Activated CD4-positive, alpha-beta T cell treated with anti-CD3 and anti-CD28 coated beads, Interleukin-2, amount 10 ng/mL, durations not matched to agents 7 days and 5 days (primary cell): ENCODE measurements around the gene KSR1. TPM values are rescaled to one million over a fixed set of nuclear protein-coding genes. Genes with fewer than 3 reads are reported as not detected.
A peak's percentile ranks its signal among the peaks of the same experiment; 100 is the strongest.

ENCODE experiments used
- CTCF ChIA-PET: fragments of 350-600 bp; sonication (Branson Sonifier 250); formaldehyde crosslinking; loops from one replicate; lab custom pipeline; 2021; ENCODE audit warnings: antibody characterized with exemption; lab: Charles Lee
- POLR2A ChIA-PET: fragments of 350-600 bp; sonication (Branson Sonifier 250); formaldehyde crosslinking; loops from one replicate; lab custom pipeline; 2021; ENCODE audit warnings: antibody characterized with exemption; lab: Charles Lee
- DNase-seq: peaks from one replicate; pipeline ENCODE4 v3.0.0-alpha.2; 2020
- H3K27ac Mint-ChIP-seq: one replicate; pipeline ENCODE4 v1.8.0; 2021; ENCODE audit warnings: mild to moderate bottlenecking, moderate library complexity, mixed read lengths
- H3K27me3 Mint-ChIP-seq: one replicate; pipeline ENCODE4 v1.8.0; 2021; ENCODE audit warnings: mixed read lengths
- H3K36me3 Mint-ChIP-seq: one replicate; pipeline ENCODE4 v1.8.0; 2021; ENCODE audit warnings: low read depth, mixed read lengths
- H3K4me1 Mint-ChIP-seq: one replicate; pipeline ENCODE4 v1.8.0; 2021; ENCODE audit warnings: mixed read lengths
- H3K4me3 Mint-ChIP-seq: one replicate; pipeline ENCODE4 v1.8.0; 2021; ENCODE audit warnings: mild to moderate bottlenecking, moderate library complexity, mixed read lengths
- H3K9me3 Mint-ChIP-seq: one replicate; pipeline ENCODE4 v1.8.0; 2021; ENCODE audit warnings: mixed read lengths
- total RNA-seq, 2 experiments: library from RNA; stranded (reverse); gene quantifications; one replicate each; pipeline ENCODE4 v1.2.3, GENCODE V29; 2021

The KSR1 gene
- total RNA-seq, 2 experiments from 2014 or later, result 43.1 to 45.7 TPM

DNA sequence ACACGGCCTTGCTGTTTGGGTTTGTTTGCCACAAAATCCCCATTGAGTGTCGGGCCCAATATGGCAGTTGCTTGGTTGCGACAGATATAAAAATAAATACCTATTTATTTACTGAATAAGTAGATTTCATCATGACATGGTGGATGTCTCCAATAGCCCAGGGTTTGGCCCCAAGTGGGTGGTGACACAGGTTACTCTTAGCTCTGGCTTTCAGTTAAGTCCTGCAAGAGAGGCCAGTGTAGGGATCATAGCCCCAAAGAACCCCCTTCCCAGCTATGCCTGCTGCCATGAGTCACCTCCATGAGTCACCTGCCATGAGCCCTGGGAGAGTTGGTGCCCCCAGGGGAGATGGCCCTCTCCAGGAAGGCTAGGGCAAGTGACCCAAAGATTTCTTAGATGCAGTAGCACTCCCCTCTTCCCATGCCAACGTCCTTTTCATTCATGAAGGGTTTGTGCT is 96.1 kb downstream of the KSR1 start:
- CTCF ChIA-PET, result interaction anchor here (0.6 to 2.3 kb wide), 5 partner anchors 11 to 198 kb away, joined by 3 to 11 read pairs (median 3); no protein-coding TSS in a partner anchor
- no peak for DNase-seq
- Mint-ChIP-seq H3K9me3 (no peaks in the 10 kb centered on the region), H3K4me3 (no peak overlapping the region), H3K36me3 (peaks cover 9% of the 10 kb centered on the region), H3K27ac (no peak overlapping the region), H3K4me1 (peaks cover 27% of the 10 kb centered on the region), H3K27me3 (no peaks in the 10 kb centered on the region)
- POLR2A ChIA-PET, result no interaction called here

DNA sequence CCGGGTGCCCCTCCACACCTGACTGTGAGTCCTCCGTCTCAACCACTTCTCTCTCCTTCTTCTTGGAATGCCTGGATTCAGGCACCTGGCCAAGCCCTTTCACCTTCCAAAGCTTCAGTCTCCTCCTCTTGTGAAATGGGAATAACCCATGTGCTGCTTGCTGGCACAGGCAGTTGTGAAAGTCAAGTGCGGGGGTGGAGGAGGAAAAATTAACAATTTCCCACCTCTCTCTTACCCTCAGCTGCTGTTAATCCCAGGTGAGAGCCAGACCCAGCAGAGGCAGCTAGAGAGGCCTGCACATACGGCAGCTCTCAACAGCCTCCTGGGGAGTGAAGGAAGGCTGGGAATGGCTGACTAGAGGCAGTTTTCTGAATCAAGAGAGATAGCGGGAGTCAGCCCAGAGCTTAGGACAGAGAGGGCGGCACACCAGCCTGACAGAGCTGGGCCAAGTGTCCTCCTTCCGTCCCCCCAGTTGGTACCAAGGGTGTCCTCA is 96.8 kb downstream of the KSR1 start:
- ChIA-PET CTCF (interaction anchor here (0.6 to 2.3 kb wide), 5 partner anchors 10 to 199 kb away, joined by 3 to 11 read pairs (median 3); no protein-coding TSS in a partner anchor), POLR2A (no interaction called here)
- H3K9me3 Mint-ChIP-seq, result no peaks in the 10 kb centered on the region
- no peaks in the 10 kb centered on the region for H3K27me3 Mint-ChIP-seq
- no peak overlapping the region for H3K27ac Mint-ChIP-seq
- peaks cover 25% of the 10 kb centered on the region for H3K4me1 Mint-ChIP-seq
- H3K4me3 Mint-ChIP-seq, result no peak overlapping the region
- peaks cover 9% of the 10 kb centered on the region for H3K36me3 Mint-ChIP-seq
- DNase-seq, result no peak

DNA sequence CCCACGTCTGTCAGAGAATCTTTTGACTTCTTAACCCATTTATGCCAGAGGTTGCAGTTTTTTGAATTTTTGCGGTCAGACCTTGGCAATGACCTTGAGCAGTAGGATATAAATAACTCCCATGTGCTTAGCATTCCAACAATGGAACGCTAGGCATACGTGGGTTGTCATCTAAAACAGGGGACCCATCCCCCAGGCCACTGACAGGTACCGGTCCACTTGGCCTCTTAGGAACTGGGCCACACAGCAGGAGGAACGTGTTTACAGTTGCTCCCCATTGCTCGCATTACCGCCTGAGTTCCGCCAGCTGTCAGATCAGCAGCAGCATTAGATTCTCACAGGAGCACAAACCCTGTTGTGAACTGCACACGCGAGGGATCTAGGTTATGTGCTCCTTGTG is 97.9 kb downstream of the KSR1 start:
- H3K4me1 Mint-ChIP-seq, result peaks cover 25% of the 10 kb centered on the region
- no peak for DNase-seq
- POLR2A ChIA-PET, result no interaction called here
- H3K27ac Mint-ChIP-seq, result no peak overlapping the region
- H3K9me3 Mint-ChIP-seq, result no peaks in the 10 kb centered on the region
- no peak overlapping the region for H3K4me3 Mint-ChIP-seq
- H3K27me3 Mint-ChIP-seq, result no peaks in the 10 kb centered on the region
- H3K36me3 Mint-ChIP-seq, result peaks cover 11% of the 10 kb centered on the region
- CTCF ChIA-PET, result interaction anchor here (2.3 kb wide), 1 partner anchor 9 kb away, joined by 11 read pairs; no protein-coding TSS in a partner anchor

DNA sequence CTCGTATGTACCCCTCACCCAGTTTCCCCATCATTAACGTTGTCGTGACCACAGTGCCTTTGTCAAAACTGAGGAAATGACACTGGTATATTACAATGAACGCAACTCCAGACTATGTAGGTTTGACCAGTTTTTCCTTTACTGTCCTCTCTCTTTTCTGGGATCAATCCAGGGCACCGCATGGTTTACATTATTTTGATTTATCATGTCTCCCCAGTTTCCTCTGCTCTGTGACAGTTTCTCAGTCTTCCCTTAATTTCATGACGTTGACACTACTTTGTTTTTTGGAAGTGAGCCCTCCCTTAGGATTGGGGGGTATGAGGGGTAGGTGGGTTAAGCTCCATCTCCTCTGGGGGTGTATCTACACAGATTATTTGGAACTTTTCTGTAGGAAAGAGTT is 98.7 kb downstream of the KSR1 start:
- no peak for DNase-seq
- ChIA-PET CTCF (interaction anchor here (0.7 kb wide), 1 partner anchor 9 kb away, joined by 3 read pairs; no protein-coding TSS in a partner anchor), POLR2A (no interaction called here)
- no peak overlapping the region for H3K27ac Mint-ChIP-seq
- H3K4me1 Mint-ChIP-seq, result peaks cover 25% of the 10 kb centered on the region
- no peaks in the 10 kb centered on the region for H3K9me3 Mint-ChIP-seq
- peaks cover 16% of the 10 kb centered on the region for H3K36me3 Mint-ChIP-seq
- H3K27me3 Mint-ChIP-seq, result no peaks in the 10 kb centered on the region
- no peak overlapping the region for H3K4me3 Mint-ChIP-seq

DNA sequence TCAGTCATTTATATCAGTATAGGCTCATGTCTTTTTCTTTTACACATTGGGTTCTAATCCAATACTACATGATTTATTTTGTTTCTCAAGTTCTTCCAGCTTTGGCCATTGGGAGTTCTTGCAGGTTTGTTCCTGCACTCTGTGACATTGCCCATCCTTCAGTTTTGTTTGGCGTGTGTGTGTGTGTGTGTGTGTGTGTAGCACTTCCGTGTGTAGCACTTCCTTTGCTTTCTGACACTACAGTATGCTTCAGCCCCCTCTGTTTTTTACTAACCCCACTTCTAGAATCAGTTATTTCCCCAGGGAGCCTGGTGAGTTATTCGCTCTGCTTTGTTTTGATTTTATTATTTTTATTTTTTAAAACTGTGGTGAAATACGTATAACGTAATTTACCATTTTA is 99.1 kb downstream of the KSR1 start:
- H3K27me3 Mint-ChIP-seq, result no peaks in the 10 kb centered on the region
- H3K4me3 Mint-ChIP-seq, result no peak overlapping the region
- peaks cover 25% of the 10 kb centered on the region for H3K4me1 Mint-ChIP-seq
- no peak overlapping the region for H3K27ac Mint-ChIP-seq
- DNase-seq, result no peak
- no peaks in the 10 kb centered on the region for H3K9me3 Mint-ChIP-seq
- ChIA-PET POLR2A (no interaction called here), CTCF (interaction anchor here (0.7 kb wide), 1 partner anchor 10 kb away, joined by 3 read pairs; no protein-coding TSS in a partner anchor)
- H3K36me3 Mint-ChIP-seq, result peaks cover 18% of the 10 kb centered on the region

DNA sequence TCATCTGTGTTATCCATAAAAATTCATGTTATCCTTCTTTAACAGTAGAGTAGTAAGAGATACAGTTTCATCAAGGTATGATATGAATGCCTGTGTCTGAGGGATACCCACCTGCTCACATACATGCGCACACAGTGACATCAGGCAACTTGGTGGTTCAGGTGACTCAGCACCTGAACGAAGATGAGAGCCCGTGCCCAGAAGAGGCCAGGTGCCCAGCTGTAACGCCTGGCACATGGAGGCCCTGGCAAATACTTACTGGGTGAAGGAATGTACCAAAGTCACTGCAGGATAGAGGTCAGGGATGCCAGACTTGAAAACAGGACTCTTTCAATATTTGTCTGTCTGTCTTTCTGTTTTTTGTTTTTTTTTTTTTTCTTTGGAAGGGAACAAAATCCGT is 102.1 kb downstream of the KSR1 start:
- H3K27ac Mint-ChIP-seq, result no peak overlapping the region
- H3K4me1 Mint-ChIP-seq, result peaks cover 19% of the 10 kb centered on the region
- H3K9me3 Mint-ChIP-seq, result no peaks in the 10 kb centered on the region
- H3K27me3 Mint-ChIP-seq, result no peaks in the 10 kb centered on the region
- ChIA-PET CTCF (interaction anchor here (0.9 to 1.3 kb wide), 3 partner anchors 14 to 617 kb away, joined by 3 read pairs; no protein-coding TSS in a partner anchor), POLR2A (no interaction called here)
- no peak for DNase-seq
- peaks cover 17% of the 10 kb centered on the region for H3K36me3 Mint-ChIP-seq
- no peak overlapping the region for H3K4me3 Mint-ChIP-seq

DNA sequence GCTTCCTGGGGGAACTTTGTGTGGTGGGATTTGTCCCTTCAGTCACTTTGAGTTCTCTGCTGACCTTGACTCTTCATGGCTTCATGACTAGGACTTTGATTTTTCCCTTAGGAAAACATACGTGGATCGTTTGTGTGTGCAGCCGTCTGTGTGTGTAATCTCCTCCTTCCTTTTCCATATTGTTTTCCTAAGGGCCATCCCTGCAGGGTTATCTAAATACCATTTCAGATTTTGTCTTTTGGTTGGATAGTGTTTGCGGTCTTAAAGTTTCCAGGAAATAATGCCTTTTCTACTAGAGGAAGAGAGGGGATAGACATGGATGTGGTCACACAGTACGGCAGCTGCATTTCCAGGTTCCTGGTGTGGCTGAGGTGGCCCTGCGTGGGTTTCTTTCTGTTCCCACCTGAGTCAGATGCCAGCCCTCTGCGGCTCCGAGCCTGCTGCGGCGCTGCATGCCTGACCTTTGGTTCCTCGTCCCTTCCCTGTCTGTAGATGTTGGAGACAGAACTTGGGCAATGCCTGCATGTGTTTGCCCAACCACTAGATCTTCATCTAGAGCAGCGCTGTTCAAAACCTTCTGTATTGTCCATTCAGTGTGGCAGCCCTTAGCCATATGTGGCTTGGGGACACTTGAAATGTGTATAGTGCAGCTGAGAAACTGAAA is 102.7 kb downstream of the KSR1 start:
- Mint-ChIP-seq H3K9me3 (peaks cover 3% of the 10 kb centered on the region), H3K27ac (no peak overlapping the region), H3K36me3 (peaks cover 20% of the 10 kb centered on the region), H3K4me1 (peaks cover 23% of the 10 kb centered on the region), H3K4me3 (no peak overlapping the region), H3K27me3 (no peaks in the 10 kb centered on the region)
- POLR2A ChIA-PET, result no interaction called here
- CTCF ChIA-PET, result interaction anchor here (0.9 kb wide), 1 partner anchor 84 kb away, joined by 3 read pairs; no protein-coding TSS in a partner anchor
- no peak for DNase-seq

DNA sequence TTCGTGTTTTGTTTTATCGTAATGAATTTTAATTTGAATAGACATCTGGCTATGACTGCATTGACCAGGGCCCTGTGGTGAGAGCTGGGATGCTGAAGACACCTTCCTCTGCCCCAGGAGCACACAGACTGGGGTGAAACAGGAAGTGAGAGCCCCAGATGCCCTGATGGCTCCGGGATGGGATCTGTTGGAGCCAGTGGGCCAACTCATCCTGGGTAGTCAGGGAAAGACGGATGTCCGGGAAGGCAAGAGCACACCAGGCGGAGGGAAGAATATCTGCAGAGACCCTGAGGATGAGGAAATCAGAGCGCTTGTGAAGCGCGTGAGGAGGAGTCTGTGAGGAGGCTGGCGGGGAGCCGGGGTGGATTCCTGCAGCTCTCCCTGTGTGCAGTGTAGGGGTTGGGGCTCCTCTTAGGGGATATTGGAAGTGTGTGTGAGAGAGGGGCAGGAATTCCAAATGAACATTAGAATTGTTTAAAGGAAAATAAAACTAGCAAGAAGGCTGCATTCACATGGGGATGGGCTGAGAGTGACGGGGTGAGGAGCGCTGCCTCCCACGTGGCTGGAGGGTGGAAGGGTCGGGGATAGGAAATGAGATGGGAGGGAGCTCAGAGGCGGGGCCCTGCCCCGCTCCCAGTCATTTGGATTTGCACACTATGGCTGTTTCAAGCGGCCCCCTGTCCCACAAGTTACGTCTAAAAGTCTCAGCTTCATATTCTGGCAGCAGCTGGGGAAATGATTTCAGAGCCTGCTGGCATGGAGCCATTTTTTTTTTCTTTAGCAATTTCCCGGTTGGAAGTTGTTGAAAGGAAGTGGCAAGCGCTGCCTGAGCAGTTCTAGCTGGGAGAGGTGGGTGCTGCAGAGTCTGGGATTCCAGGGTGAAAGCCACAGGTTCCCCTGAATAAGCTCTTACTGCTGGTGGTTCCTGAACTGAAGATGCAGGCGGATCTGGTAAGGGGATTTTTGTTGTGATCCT is 103.5 kb downstream of the KSR1 start:
- H3K36me3 Mint-ChIP-seq, result peaks cover 26% of the 10 kb centered on the region
- POLR2A ChIA-PET, result no interaction called here
- CTCF ChIA-PET, result interaction anchor here (0.7 to 1.5 kb wide), 4 partner anchors 10 to 41 kb away, joined by 3 to 4 read pairs (median 4); no protein-coding TSS in a partner anchor

DNA sequence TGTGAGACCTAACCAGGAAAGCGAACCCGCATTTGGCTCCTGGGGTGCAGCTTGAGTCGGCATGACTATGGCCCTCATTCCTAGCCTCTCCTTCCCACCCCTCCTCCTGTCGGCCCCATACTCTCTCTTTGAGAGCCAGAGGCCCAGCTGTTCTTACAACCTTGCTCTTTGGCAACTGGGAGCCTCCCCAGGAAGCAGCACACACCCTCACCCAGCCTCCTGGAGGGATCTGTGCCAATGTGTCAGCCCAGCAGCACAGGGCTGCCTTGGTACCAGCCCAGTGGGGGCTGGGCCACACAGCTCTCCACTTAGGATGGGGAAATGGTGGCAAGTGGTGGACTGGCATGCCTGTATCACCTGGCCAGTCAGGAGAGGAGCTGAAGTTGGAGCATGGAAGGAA is 104.4 kb downstream of the KSR1 start:
- Mint-ChIP-seq H3K9me3 (peaks cover 8% of the 10 kb centered on the region), H3K27ac (no peak overlapping the region), H3K36me3 (peaks cover 26% of the 10 kb centered on the region), H3K4me3 (no peak overlapping the region), H3K27me3 (no peaks in the 10 kb centered on the region), H3K4me1 (peaks cover 28% of the 10 kb centered on the region)
- ChIA-PET CTCF (interaction anchor here (0.5 to 1.5 kb wide), 3 partner anchors 11 to 173 kb away, joined by 3 to 4 read pairs (median 4); no protein-coding TSS in a partner anchor), POLR2A (no interaction called here)
- DNase-seq, result no peak

More for the DNA sequence above, 103.5 kb downstream of the KSR1 start:
- no peak overlapping the region for H3K27ac Mint-ChIP-seq
- peaks cover 8% of the 10 kb centered on the region for H3K9me3 Mint-ChIP-seq
- DNase-seq, result no peak
- H3K4me1 Mint-ChIP-seq, result peaks cover 31% of the 10 kb centered on the region
- no peaks in the 10 kb centered on the region for H3K27me3 Mint-ChIP-seq
- H3K4me3 Mint-ChIP-seq, result no peak overlapping the region

DNA sequence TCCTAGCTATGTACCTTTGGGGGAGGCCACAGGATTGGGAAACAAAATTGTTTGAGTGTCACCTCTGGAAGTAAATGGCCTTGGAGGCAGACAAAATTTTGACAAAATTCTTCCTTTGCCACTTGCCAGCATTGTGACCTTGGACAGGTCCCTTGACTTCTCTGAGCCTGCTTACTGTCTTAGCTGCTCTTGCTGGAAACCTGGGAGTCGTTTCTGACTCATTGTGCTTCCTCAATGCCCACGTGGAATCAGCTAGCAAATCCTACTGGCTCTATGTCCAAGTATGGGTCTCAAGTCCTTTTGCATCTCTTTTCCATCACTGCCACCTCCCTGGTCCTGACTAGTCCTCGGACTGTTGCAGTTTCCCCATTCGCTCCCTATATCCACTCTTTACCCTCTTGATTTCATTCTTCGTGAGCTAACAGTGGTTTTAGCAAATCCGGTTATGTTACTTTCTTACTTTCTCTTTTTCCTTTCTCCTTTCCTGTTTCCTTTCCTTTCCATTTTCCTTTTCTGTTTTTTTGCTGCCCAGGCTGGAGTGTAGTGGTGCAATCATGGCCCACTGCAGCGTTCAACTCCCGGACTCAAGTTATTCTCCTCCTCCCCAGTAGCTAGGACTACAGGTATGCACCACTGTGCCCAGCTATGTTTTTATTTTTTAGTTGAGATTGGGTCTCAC is 106.7 kb downstream of the KSR1 start:
- Mint-ChIP-seq H3K9me3 (peaks cover 8% of the 10 kb centered on the region), H3K4me1 (peaks cover 43% of the 10 kb centered on the region), H3K27me3 (no peaks in the 10 kb centered on the region), H3K4me3 (no peak overlapping the region), H3K27ac (peak overlapping the region; percentile 72), H3K36me3 (peaks cover 26% of the 10 kb centered on the region)
- DNase-seq, result no peak
- ChIA-PET CTCF (interaction anchor here (0.6 to 2.5 kb wide), 6 partner anchors 10 to 540 kb away, joined by 3 to 11 read pairs (median 4); no protein-coding TSS in a partner anchor), POLR2A (no interaction called here)

DNA sequence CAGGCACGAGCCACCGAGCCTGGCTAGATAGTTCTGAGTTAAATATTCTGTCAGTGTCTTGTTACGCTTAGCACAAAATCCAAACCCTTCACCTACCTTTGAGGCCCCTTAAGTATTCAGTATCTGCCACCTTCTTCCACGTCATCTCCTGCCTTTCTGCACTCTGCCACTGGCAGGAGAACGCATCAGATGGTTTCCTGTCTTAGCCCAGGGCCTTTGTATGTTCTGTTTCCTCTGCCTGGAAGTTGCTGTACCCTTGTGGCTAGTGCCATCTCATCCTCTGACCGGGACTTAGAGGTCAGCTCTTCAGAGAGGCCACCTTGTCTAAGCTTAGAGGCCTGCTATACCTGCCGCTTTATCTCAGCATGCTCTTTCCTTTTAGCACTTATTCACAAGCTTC is 107.3 kb downstream of the KSR1 start:
- ChIA-PET CTCF (interaction anchor here (0.6 to 2.5 kb wide), 8 partner anchors 10 to 540 kb away, joined by 3 to 11 read pairs (median 4); no protein-coding TSS in a partner anchor), POLR2A (no interaction called here)
- peaks cover 26% of the 10 kb centered on the region for H3K36me3 Mint-ChIP-seq
- peak overlapping the region; percentile 72 for H3K27ac Mint-ChIP-seq
- peaks cover 45% of the 10 kb centered on the region for H3K4me1 Mint-ChIP-seq
- no peak overlapping the region for H3K4me3 Mint-ChIP-seq
- no peak for DNase-seq
- peaks cover 8% of the 10 kb centered on the region for H3K9me3 Mint-ChIP-seq
- no peaks in the 10 kb centered on the region for H3K27me3 Mint-ChIP-seq

DNA sequence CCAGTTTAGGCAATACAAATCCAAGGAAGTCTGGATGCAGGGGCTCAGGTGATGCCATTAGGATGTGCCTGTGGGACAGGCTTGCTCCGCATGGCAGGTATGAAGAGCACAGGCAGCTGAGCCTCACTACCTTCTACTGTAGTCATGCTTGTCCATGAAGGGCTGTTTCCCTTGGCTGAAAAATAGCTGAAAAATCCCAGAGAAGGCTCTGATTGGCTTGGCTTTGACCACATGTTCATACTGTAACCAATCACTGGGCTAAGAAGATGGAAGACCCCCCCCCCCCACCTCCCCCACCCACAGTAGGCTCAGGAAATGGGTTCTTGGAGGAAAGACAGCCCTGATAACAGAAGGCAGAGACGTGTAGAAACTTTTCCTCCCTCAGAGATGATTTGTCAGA is 108.2 kb downstream of the KSR1 start:
- Mint-ChIP-seq H3K36me3 (peaks cover 22% of the 10 kb centered on the region), H3K9me3 (peaks cover 8% of the 10 kb centered on the region), H3K4me3 (no peak overlapping the region), H3K27ac (peak overlapping the region; percentile 41), H3K4me1 (peaks cover 53% of the 10 kb centered on the region), H3K27me3 (no peaks in the 10 kb centered on the region)
- POLR2A ChIA-PET, result no interaction called here
- CTCF ChIA-PET, result interaction anchor here (1.2 to 2.5 kb wide), 6 partner anchors 9 to 30 kb away, joined by 3 to 11 read pairs (median 4); no protein-coding TSS in a partner anchor
- DNase-seq, result no peak
